HG03342 (cell line): ENCODE measurements around the gene DYNLRB2.

ENCODE experiments used
- ATAC-seq: cut with Tn5 transposase; IDR thresholded peaks from one replicate; pipeline ENCODE4 v1.9.1; 2021; ENCODE audit warnings: mild to moderate bottlenecking, moderate library complexity; ENCODE audit not compliant: unreplicated experiment

DYNLRB2 gene

DNA sequence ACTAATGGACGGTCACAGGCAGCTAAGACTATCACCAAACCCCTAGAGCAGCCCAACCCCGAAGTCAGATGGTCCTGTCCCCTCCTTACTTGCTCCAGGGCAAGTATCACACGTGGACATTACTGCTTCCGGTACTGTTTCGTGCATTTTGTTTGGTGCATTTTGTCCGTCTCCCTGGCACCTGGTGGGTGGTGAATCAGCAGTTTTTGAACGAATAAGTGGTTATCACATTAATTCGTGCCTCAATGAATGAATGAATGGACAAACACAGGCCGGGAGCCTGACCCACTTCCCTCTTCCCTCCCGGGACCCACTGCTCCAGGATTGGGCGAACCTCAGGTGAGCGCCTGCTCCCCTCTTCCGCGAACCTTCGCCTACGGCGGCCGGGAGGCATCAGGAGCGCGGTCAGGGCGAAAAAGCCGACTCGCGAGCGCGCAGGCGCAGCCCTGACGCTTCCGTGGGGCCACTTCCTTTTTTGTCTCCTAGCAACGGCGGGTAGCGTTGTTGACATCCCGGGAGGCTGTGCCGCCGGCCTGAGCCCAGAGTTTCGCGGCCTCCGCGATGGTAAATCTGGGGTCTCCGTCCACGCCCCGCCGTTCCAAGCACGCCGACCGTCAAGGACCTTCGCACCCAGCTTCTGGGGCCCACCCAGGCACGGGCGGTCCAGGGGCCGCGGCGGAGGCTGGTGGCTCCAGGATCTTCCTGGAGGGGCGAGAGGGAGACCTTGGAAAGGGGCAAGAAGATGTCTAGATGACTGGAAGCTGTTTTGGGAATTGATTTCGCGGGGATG lies at the start of gene DYNLRB2:
DYNLRB2 (plus strand) TSS at position 478 of the 790 bp plus-strand sequence; CDS start at position 562, 84 bp downstream.
- peak; percentile 97 for ATAC-seq

DNA sequence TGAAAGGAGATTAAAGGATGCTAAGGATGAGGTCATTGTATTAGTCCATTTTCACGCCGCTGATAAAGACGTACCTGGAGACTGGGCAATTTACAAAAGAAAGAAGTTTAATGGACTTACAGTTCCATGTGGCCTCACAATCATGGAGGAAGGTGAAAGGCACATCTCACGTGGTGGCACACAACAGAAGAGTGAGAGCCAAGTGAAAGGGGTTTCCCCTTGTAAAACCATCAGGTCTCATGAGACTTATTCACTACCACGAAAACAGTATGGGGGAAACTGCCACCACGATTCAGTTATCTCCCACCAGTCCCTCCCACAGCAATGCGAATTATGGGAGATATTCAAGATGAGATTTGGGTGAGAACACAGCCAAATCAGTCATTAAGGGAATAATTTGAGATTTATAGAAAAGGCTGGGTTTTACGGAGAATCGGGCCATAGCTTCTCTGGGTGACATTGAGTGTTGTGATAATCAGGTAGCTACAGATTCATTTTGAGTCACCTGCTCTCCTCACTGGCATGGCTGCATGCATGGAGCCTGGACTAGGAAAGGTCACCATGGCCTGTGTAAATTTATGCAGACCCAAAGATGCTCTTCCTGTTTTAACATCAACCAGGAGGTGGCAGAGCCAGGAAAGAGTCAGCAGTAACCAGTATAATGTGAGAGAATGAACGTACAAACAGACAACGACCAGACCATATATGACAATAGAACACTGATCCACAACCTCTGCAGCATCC lies 40.5 kb upstream of the DYNLRB2 start:
- ATAC-seq = no peak

DNA sequence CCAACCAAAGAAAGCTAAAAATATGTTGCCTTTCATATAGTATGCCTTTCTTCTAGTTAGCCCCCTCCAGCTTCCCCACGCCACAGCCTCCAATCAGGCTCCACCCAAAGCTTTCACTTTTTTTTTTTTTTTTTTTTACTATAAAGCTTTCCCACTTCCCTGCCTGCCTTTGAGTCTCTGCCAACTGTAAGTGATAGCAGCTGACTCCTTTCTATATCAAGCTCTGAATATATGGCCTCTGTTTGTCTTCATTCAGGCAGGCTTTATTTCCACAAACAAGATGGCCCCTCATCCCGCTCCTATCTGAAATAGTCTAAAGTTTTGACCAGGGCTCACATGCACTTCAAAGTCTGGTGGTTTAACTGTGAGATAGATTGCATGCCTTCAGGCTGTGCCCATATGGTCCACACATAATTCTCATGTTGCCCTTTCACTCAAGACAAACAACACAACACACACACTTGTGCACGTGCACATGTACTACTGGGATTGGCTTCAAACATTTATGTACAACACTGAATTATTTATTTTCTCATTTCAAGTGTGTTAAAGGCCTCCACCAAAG lies 39.8 kb upstream of the DYNLRB2 start:
- no peak for ATAC-seq

DNA sequence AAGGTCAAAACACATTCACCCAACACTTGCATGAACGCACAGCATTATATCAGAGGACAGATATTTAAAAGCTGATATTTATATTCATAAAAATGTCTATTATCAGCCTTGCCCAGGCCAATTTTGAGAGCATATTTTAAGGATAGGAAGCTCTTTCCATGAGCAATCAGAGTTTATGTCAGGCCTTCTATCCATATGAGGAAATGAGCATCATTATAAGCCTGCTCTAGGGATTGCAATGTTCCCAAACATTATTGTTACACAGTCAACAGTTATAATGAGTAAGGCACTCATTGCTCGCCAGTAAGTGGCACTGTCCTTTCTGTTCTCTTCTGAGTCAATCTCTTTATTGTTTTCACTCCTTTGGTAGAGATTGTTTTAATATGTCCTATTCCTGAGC lies 37.7 kb upstream of the DYNLRB2 start:
- no peak for ATAC-seq

DNA sequence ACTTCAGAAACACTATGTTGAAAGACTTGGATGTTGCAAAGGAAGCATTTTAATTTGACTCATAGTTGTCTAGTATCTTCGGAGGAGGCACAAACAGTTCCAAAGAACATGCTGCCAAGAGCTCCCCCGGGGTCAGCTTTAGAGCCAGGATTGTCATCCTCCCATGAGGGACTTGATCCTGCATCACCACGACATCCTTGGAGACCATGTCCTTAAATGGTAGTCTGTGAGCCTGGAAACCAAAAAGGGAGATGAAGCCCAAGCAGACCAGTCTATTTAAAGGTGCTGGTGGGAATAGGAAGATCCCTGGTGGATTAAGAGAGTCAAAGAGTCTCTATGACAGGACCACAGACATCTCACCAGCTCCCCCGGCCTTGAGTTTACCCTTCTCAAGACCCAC lies 33.3 kb upstream of the DYNLRB2 start:
- no peak for ATAC-seq

DNA sequence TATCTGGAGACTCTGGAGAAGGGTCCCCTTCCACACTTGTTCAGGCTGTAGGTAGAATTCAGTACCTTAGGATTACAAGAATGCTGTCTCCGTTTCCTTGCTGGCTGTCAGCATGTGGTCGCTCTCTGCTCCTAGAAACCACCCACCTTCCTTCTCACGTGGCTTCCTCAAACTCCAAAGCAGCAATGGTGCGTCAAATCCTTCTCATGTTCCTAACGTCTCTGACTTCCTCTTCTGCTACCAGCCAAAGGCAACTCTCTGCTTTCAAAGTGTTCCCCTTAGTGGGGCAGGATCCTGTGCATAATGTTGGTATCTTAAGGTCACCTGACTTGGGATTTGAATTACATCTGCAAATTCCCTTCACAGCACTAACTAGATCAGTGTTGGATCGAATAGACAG lies 30.9 kb upstream of the DYNLRB2 start:
- ATAC-seq = no peak

DNA sequence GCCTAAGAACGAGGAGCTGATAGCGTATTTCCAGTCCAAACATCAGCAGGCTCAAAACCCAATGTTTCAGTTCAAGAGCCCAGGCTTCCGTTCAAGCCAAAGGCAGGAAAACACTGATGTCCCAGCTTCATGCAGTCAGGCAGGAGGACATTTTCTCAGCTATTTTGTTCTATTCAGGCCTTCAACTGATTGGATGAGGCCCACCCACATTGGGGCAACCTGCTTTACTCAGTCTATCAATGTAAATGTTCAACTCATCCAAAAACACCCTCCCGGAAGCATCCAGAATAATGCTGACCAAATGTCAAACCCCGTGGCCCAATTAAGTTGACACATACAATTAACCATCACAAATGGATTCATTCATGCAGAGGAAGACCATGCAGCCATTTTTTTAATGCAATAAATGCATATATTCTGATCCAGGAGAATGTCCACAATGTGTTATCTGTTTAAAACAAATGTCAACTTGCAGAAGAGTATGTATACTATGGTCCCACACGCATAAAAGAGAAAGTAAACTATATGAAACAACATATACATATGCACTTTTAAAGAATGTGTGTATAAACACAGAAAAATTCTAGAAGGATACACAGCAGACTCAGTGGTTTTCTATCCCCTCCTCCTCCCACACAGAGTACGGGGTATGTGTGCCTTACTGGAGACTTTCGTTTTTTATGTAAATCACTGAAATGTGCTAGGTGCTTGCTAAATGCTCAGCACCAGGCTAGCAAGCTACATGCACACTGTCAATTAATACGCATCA lies 28.8 kb upstream of the DYNLRB2 start:
- ATAC-seq = no peak

DNA sequence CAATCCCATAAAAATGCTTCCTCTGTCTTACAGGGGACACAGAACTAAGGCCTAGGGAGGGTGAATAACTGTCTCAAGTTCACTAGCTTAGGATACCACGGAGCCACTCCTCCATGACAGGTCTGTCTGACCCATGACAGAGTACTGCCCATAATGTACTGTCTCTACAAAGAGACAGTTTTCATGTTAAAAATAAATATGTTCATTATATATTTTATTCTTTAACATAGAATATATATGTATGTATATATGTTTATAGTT lies 28.3 kb upstream of the DYNLRB2 start:
- no peak for ATAC-seq

DNA sequence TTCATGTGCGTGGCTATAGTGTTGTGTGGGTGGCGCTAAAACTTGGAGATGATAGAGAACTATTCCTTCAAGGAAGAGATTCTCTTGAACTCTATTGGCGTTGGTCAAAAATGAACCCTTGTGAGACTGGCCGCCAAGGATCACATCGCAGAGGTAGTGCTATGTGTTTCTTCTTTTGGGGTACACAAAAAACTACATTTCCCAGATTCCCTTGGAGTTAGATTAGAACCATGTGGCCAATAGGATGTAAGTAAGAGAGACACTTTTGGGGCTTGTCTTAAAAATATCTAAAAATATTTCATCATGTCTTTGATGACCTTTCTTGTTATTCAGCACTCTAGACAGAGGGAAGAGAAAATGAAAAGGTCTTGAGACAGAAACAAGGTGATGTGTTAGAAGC lies 25.4 kb upstream of the DYNLRB2 start:
- ATAC-seq = no peak

DNA sequence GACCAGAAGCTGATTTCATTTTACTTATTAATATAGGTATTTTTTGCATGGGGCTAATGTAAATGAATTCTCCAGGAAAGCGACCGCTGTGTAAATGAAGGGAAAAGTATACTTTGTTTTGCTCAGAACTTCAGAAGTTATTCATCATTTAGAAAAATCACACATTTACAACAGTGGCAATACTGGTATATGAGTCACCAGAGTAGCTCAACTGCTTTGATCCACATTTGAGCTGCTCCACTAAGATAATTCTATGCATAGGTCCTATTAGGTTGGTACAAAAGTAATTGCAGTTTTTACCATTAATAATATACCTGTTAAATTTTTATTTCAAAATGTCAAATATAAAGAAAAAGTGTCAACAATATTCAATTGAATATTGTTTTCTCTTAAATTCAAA lies 22.9 kb upstream of the DYNLRB2 start:
- no peak for ATAC-seq

DNA sequence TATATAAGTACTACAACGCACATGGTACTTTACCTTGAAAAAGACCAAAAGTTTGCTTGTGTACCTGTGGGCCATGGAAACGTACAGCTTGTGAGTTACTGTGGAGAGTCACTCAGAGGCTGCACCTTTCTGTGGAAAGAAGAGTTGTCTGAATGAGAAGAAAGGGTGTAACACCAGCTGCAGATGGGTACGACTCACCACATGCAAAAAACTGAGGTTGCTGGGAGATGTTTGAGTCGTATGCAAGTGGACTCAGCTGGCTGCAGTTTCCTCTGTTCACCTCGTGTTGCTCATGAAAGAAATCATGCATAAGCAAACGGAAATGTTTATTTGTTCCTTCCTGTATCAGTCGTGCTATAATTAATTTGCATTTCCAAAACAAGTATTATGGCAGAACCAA lies 22.4 kb upstream of the DYNLRB2 start:
- peak; percentile 42 for ATAC-seq

DNA sequence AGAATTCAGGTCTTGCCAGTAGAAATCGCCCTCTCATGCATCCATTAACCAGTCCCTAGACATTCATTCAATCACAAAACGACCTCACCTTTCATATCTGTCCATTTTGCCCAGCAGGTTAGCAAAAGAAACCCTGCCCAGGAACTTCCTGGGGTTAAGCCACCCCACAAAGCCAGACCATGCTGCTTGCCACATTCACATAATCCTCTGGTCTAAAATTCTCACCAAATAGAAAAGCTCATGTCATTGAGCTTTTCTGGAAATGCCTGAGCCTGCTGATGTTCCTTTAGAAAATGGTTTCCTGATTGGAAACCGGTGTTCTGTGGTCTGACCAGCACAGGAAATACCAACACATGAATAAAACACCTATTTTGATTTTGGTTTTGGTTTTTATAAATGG lies 21.6 kb upstream of the DYNLRB2 start:
- no peak for ATAC-seq

DNA sequence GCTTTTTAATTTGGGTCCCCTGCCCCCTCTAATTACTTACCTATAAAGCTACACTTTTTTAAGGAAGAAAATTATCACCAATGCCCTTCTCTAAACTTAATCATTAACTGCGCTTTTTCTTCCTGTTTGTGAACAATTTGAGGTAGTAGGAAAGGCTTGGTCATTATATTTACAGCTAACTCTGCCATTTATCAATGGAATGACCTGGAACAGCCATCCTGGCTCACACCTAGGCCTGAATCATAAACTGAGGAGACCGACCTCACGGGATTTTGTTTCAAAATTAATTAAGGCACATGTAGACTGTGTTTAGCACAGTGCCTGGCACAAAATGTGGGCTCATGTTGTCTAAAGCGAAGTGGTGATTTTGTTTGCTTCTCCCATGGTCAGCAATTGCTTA lies 15.4 kb upstream of the DYNLRB2 start:
- no peak for ATAC-seq

DNA sequence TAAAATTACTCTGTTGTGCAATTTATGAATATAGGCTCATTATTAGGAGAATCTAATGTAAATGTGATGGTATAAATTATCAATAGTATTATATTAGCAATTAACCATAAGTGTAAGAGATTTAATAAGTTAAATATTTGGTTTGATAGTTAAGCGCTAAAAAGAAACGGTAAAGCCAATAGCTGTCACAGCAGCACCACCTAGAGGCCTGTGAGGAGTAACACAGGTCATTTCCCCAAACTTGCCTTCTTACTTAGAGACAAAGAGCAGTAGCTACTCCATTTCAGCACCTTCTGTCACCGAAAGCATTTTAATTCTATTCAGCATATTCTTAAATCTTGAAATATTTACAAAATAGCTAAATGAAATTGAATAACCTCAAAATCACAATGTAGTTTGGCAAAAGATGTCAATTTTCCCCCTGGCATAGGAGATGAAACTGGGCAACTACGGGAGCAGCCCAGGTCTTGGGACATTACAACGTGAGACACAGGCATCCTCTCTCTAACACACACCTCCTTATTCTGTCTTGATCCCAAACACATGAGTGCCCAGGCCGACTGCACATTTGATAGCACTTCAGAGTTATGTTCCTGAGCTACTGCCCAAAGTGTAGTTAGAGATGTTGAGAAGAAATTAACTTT lies 14.3 kb upstream of the DYNLRB2 start:
- ATAC-seq = peak; percentile 55

DNA sequence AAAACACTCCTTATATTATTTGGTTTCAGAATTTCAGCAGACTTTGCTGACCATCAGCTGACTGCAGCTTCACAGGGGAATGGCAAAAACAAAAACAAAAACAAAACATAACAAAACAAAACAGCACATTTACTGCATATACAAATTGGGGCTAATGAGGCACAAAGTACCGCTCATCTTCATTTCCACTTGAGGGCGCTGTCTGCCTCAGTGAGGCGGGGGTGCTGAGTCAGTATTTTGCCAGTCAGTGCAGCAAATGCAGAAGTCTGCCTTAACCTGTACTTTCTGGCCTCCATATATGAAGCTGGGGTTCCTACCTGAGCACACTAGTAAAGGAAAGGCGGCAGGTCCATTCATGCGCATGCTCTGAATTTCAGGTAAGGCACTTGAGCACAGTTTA lies 13.5 kb upstream of the DYNLRB2 start:
- ATAC-seq = no peak

DNA sequence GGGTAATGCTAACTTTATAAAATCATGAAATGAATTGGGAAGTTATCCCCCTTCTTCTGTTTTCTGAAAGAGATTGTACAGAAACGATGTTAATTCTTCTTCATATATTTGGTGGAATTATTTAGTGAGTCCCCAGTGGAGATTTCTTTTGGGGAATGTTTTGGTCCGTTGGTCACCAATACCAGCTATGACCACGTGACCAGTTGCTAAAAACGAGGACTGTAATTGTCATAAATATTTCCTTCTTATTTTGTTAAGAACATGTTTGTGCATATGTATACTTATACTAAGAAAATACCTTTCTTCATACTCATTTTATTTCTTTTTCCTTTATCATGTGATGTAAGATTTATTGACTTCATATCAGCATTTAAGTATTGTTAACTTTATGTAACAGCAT lies 10.3 kb upstream of the DYNLRB2 start:
- no peak for ATAC-seq

DNA sequence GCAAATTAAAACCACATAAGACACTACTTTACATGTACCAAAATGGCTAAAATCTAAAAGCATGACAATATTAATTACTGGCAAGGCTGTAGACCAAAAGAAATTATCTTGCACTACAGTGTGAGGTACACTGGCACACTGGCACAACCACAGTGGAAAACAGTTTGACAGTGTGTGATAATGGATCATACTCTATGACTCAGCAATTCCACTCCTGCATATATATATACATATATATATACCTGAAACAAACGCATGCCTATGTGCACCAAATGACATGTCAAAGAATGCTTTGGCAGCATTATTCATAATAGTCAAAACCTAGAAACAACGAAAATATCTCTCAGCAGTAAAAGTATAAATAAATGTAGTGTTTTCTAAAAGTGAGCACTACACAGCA lies 4.6 kb upstream of the DYNLRB2 start:
- ATAC-seq = no peak

DNA sequence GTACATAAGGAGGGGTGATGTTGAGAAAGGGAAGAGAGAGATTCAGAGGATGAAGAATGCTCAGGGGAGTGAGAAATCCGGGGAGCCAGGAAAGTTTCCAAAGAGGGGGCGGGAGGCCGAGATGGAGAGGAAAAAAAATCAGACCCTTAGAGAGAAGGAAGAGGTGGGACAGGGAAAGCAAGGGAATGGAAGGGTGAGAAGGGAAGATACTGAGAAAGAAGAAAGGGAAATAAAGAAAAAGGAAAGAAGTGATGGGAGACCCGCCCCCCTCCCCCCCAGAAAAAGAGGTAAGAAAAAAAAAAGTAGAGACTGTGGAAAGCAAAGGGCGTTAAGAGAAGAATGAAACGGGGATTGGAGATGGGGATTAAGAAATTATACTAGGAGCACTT lies 507 bp downstream of the DYNLRB2 start:
- ATAC-seq = no peak

DNA sequence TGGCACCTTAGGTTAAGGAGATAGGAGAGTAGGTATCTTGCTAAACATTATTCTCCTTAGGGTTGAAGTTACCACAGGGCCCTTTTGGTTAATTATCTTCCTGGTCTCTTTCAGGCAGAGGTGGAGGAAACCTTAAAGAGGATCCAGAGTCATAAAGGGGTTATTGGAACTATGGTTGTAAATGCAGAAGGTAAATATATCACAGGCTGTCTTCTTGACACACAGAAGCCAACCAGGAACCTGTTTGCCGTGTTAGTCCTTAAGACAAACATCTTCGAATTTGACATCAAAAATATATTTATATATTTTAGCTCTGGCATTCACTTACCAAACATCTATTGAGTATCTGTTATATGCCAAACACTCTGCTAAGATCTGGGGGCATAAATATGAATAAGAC lies 2.4 kb downstream of the DYNLRB2 start:
- no peak for ATAC-seq

DNA sequence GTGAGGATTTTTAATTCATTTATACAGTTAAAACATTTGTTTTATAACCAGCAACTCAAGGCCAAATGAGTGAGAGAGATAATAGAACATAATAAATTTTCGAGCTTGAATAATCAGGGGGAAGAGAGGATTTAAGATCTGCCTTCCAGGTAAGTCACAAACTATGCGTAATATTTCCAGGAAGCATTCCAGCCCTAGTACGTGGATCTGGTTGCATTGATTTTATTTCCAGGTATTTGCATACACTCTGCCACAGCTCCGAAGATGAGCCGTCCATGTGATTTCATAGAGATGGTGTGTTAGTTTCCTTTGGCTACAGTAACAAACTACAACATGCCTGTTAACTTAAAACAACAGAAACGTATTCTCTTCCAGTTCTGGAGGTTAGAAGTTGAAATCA lies 3.5 kb downstream of the DYNLRB2 start:
- no peak for ATAC-seq

DNA sequence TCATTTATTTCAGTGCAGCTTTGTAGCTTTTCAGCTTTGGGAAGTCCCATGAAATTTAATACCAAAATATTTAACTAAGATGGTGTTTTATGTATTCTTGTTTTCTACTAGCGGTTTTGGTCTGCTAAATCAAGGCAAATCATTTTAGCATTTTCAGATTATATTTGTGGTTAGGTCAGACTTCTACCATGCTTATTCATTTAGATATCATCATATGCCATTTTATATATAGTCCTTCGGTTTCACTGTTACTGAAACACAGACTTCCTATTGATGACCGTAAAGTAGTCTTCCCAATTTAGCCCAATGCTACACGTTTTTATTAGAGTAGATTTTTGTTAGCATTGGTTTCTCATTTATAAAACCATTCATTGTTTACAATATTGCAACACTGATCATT lies 5.5 kb downstream of the DYNLRB2 start:
- ATAC-seq = no peak
